HAP-1 (cell line): ENCODE results near the gene DLGAP5.
A peak's percentile ranks its signal among the peaks of the same experiment; 100 is the strongest.

ENCODE experiments used
- DNase-seq, 2 experiments: peaks; one replicate each; pipeline ENCODE4 v3.0.0-alpha.2; 2016 to 2020; ENCODE audit warnings: low spot score in 2 of 2
- H3K27me3 ChIP-seq: fragments of 250-450 bp; sonication (Bioruptor Pico); 2 replicates; pipeline ENCODE4 v1.5.1; 2020; ENCODE audit warnings: low read depth, mild to moderate bottlenecking, moderate library complexity
- H3K36me3 ChIP-seq: fragments of 250-450 bp; sonication (Bioruptor Pico); replicated peaks from 2 replicates; pipeline ENCODE4 v1.5.1; 2020; ENCODE audit warnings: mild to moderate bottlenecking
- H3K4me1 ChIP-seq: fragments of 250-450 bp; sonication (Bioruptor Pico); 2 replicates; pipeline ENCODE4 v1.5.1; 2020; ENCODE audit warnings: mild to moderate bottlenecking
- H3K4me3 ChIP-seq: fragments of 250-450 bp; sonication (Bioruptor Pico); 2 replicates; pipeline ENCODE4 v1.5.1; 2020; ENCODE audit warnings: mild to moderate bottlenecking, moderate library complexity
- H3K9me3 ChIP-seq: fragments of 250-450 bp; sonication (Bioruptor Pico); 2 replicates; pipeline ENCODE4 v1.5.1; 2020; ENCODE audit warnings: mild to moderate bottlenecking, moderate library complexity
- in situ Hi-C: fragments of 300-500 bp; cut with MboI; formaldehyde crosslinking; loops from 3 replicates; pipeline ENCODE4 v1.14.3; 2020; ENCODE audit warnings: low sequenced_read_pairs, inconsistent platforms, mixed read lengths

DLGAP5 gene

GRCh38 chr14:55206175-55206693, 14.8 kb upstream of the DLGAP5 start:
- Histone ChIP-seq H3K27me3 (no peaks in the 10 kb centered on the region), H3K9me3 (no peaks in the 10 kb centered on the region), H3K4me1 (no peaks in the 10 kb centered on the region), H3K4me3 (no peak overlapping the region), H3K36me3 (no peaks in the 10 kb centered on the region)
- DNase-seq, result no peak
- in situ Hi-C loops, result no loop called here

- Histone ChIP-seq H3K27me3 (no peaks in the 10 kb centered on the region), H3K4me3 (no peak overlapping the region), H3K4me1 (no peaks in the 10 kb centered on the region), H3K36me3 (no peaks in the 10 kb centered on the region), H3K9me3 (no peaks in the 10 kb centered on the region)
- DNase-seq, result no peak
- in situ Hi-C loops, result no loop called here
Observed at GRCh38 chr14:55201219-55202101, 10.1 kb upstream of the DLGAP5 start.

DNA sequence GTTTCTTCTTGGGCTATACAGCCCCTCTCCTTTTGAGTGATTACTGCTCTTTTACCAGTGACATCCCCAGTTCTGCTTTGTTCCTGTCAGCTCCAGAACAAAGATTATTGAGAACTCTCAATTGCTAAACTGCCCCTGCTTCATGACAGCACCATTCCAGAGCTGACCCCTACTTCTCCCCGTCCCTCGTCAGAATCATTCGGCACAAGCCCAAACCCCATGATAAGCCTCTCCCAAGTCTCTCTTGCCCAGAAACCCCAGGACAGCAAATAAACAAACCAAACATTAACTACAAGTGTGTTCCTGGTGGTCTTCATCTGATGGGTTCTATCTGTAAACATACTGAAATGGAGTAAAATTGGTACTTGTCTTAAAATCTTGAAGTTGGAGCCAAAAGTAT, 9.3 kb upstream of the DLGAP5 start:
- Histone ChIP-seq H3K9me3 (no peaks in the 10 kb centered on the region), H3K27me3 (no peaks in the 10 kb centered on the region), H3K36me3 (no peaks in the 10 kb centered on the region), H3K4me1 (no peaks in the 10 kb centered on the region), H3K4me3 (no peak overlapping the region)
- no peak for DNase-seq
- in situ Hi-C loops, result no loop called here

GRCh38 chr14:55198749-55199148, 7.4 kb upstream of the DLGAP5 start:
- Histone ChIP-seq H3K27me3 (no peaks in the 10 kb centered on the region), H3K9me3 (no peaks in the 10 kb centered on the region), H3K4me3 (no peak overlapping the region), H3K4me1 (no peaks in the 10 kb centered on the region), H3K36me3 (no peaks in the 10 kb centered on the region)
- in situ Hi-C loops, result no loop called here
- DNase-seq, result no peak

DNA sequence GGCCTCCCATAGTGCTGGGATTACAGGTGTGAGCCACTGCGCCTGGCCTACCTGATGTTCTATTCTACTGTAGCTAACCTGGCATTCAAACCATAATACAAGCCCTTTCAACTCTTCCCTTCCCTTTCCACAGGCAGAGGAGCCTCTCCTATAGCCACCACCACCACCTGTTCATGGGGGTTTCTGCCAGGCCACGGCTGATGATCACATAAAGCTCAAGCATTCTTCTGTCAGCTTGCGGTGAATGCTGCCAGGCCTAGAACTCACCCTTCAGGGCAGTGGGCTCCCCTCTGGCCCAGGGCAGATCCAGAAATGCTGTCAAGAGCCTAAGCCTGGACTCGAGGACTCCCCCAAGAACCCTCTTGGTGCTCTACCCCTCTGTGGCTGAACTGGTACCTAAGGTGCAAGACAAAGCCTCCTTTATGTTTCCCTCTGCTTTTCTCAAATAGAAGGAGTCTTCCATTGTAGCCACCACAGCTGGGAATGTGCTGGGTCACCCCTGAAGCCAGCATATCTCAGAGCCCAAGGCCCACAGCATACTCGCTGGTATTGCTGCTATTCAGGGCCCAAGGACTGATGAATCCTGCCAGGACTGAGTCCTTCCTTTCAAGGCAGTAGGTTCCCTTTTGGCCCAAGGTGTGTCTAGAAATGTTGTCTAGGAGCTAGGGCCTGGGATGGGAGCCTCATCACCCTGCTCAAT, 3.4 kb upstream of the DLGAP5 start:
- no peaks in the 10 kb centered on the region for H3K9me3 ChIP-seq
- no peak overlapping the region for H3K4me3 ChIP-seq
- no peaks in the 10 kb centered on the region for H3K27me3 ChIP-seq
- H3K4me1 ChIP-seq, result peaks cover 2% of the 10 kb centered on the region
- DNase-seq, result no peak
- H3K36me3 ChIP-seq, result no peaks in the 10 kb centered on the region
- in situ Hi-C loops, result no loop called here

DNA sequence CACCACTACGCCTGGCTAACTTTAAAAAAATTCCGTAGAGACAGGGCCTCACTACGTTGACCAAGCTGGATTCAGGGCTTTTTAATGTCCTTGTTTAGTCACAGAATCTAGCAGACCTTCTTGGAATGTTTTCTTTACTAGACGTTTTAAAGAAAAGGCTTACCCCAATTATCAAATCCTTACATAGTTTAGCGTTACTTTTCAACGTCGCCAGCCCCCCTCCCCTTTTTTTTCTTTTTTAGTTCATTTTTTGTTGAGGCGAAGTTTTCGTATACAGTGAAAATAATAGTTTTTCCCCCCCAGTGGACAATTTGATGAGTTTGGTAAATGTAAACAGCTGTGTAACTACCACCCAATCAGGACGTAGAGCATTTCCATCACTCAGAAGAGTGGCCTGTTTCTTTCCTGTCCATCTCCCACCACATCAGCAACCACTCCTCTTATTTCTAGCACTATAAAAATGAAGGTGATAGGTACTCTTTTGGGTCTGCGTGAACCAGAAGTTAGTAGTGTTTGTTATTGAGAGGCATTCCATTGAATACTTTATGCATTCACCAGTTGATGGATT, 753 bp upstream of the DLGAP5 start:
- Histone ChIP-seq H3K4me1 (peaks cover 9% of the 10 kb centered on the region), H3K36me3 (peaks cover 8% of the 10 kb centered on the region), H3K27me3 (no peaks in the 10 kb centered on the region), H3K9me3 (no peaks in the 10 kb centered on the region), H3K4me3 (peak overlapping the region; percentile 89)
- no peak for DNase-seq
- in situ Hi-C loops, result no loop called here

GRCh38 chr14:55190906-55191202, 531 bp downstream of the DLGAP5 start:
- peak in 1 of 2 experiments; percentile 49 for DNase-seq
- H3K27me3 ChIP-seq, result no peaks in the 10 kb centered on the region

DNA sequence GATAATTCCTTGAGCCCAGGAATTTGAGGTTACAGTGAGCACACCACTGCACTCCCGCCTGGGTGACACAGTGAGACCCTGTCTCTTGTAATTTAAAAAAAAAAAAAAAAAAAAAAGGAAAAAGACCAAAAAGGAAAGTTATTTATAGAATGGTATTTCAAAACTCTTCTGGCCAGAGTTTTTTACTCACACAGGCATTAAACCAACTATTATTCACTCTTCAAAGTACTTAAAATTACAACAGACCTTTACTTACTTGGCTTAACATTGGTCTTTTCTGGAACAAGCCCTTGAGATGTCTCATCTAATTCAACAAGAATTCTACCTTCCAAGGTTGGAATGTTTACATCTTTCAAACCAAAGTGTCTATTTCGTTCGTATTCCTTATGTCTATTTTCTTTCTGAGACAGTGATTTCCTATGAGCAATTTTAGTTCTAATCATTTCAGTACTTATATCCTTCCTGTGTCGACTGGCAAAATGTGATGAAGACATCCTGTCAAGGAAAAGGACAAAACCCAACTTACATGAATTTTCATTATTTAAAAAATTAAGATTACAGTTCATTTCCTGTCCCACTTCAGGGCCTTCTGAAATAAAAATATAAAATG, 2.6 kb downstream of the DLGAP5 start:
- no peaks in the 10 kb centered on the region for H3K9me3 ChIP-seq
- H3K36me3 ChIP-seq, result peaks cover 24% of the 10 kb centered on the region
- no peak overlapping the region for H3K4me3 ChIP-seq
- H3K4me1 ChIP-seq, result peaks cover 15% of the 10 kb centered on the region
- no peak for DNase-seq
- H3K27me3 ChIP-seq, result no peaks in the 10 kb centered on the region
- in situ Hi-C loops, result no loop called here

More at GRCh38 chr14:55190906-55191202, 531 bp downstream of the DLGAP5 start:
- Histone ChIP-seq H3K36me3 (peaks cover 16% of the 10 kb centered on the region), H3K4me1 (peaks cover 15% of the 10 kb centered on the region), H3K4me3 (peak overlapping the region; percentile 89), H3K9me3 (no peaks in the 10 kb centered on the region)
- in situ Hi-C loops, result no loop called here

DNA sequence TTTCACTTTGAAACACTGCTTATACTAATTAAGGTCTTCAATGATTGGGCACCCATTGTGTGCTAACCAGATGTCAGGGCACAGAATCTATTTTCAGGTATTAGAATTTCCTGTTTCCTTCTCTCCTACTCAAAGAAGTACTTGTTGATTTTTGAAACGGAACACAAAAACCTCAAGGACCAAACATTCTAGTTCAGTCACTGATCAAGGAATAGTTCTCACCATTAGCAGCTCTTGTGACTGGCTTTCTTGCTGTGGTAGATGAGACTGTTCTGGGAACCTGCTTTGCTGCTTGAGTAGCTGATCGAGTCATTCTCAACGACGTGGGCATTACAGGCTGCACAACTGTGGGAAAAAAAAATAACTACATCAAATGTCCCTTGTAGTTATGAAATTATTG, 11.0 kb downstream of the DLGAP5 start:
- Histone ChIP-seq H3K9me3 (no peaks in the 10 kb centered on the region), H3K27me3 (no peaks in the 10 kb centered on the region), H3K4me3 (no peak overlapping the region), H3K4me1 (no peaks in the 10 kb centered on the region), H3K36me3 (peaks cover 83% of the 10 kb centered on the region)
- in situ Hi-C loops, result no loop called here
- DNase-seq, result no peak

DNA sequence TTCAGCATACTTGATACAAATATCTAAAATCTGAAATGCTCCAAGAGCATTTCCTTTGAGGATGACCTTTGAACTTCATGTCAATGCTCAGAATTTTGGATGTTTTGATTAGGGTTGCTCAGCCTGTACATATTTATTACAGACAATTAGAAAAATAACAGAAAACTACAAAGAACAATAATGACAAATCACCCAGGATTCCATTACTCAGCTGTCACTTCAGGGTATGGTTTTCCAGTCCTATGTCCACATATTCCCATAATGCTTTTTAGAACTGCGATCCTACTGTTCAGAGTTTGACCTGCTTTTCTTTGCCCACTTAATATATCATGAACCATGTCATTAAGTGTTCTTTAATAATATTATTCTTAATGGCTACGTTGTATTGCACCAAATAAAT, 11.4 kb downstream of the DLGAP5 start:
- Histone ChIP-seq H3K4me3 (no peak overlapping the region), H3K9me3 (no peaks in the 10 kb centered on the region), H3K4me1 (no peaks in the 10 kb centered on the region), H3K36me3 (peaks cover 86% of the 10 kb centered on the region), H3K27me3 (no peaks in the 10 kb centered on the region)
- DNase-seq, result no peak
- in situ Hi-C loops, result no loop called here

DNA sequence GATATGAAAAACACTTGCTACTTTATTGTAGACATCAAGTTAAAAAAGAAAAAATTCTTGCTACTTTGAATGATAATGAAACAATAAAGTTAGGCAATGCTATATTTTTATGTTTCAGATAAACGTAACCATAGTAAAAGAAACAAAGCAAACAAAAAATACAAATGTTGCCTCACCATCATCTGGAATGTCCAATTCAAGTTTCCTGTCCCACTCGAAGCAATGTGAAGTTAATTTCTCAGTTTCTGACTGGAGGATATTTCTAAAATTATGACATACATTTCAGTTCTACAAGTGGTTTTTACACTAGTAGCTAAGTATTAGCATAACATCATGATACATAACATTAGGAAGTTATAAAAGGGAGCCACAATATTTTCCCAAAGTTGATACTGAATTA, 20.9 kb downstream of the DLGAP5 start:
- Histone ChIP-seq H3K4me3 (no peak overlapping the region), H3K27me3 (no peaks in the 10 kb centered on the region), H3K4me1 (no peaks in the 10 kb centered on the region), H3K36me3 (peaks cover 74% of the 10 kb centered on the region), H3K9me3 (no peaks in the 10 kb centered on the region)
- in situ Hi-C loops, result no loop called here
- DNase-seq, result no peak

DNA sequence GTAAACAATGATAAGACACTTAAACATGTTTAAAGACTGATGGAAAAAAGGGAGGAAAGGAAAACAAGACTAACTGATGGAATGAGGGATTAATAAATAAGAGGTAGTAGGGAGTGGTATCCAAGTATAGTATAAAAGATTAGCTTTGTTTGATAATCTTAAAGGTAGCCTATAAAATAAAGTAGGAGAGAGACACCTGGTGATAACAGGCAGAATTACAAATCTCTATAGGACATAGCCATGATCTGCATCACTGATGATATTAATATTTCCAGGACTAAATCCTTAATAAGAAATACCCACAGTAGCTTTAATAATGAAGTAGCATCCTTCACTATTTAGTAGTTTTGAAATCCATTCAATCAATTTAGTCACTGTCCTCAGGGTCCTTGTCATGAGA, 30.4 kb downstream of the DLGAP5 start:
- no peak for DNase-seq
- in situ Hi-C loops, result no loop called here
- peaks cover 71% of the 10 kb centered on the region for H3K36me3 ChIP-seq

DNA sequence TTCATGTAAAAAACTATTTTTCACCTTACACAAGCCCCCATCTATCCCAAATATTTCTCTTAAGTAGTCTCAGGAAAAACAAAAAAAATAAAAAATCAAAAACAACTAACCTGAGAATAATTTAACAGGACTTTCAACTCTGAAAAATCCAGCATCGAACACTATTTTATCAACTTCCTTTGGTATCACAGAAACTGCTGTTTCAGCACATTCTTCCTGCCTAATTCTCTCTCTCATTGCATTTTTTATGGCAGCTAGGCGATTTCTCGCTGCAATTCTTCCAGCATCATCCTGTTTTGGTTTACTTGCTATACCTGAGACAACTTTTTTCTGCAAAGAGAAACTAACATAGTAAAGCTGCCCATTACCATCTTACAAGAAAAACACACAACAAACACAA, 33.0 kb downstream of the DLGAP5 start:
- Histone ChIP-seq H3K9me3 (no peaks in the 10 kb centered on the region), H3K4me3 (no peak overlapping the region), H3K27me3 (no peaks in the 10 kb centered on the region), H3K4me1 (no peaks in the 10 kb centered on the region), H3K36me3 (peaks cover 63% of the 10 kb centered on the region)
- in situ Hi-C loops, result no loop called here
- DNase-seq, result no peak

More for the DNA sequence above, 30.4 kb downstream of the DLGAP5 start:
- H3K27me3 ChIP-seq, result no peaks in the 10 kb centered on the region
- H3K9me3 ChIP-seq, result no peaks in the 10 kb centered on the region
- no peaks in the 10 kb centered on the region for H3K4me1 ChIP-seq
- H3K4me3 ChIP-seq, result no peak overlapping the region

GRCh38 chr14:55157080-55157479, 34.3 kb downstream of the DLGAP5 start:
- no peaks in the 10 kb centered on the region for H3K27me3 ChIP-seq
- H3K9me3 ChIP-seq, result no peaks in the 10 kb centered on the region
- H3K36me3 ChIP-seq, result peaks cover 65% of the 10 kb centered on the region
- no peaks in the 10 kb centered on the region for H3K4me1 ChIP-seq
- in situ Hi-C loops, result no loop called here
- DNase-seq, result no peak
- no peak overlapping the region for H3K4me3 ChIP-seq
